ENCODE results near the gene LYSET.
A peak's percentile ranks its signal among the peaks of the same experiment; 100 is the strongest.
"Not testable (repeated sequence)": the region's sequence is repeated elsewhere in the genome, so short reads cannot be mapped to it uniquely, and the experiment has no call there.

LYSET gene, protein sequence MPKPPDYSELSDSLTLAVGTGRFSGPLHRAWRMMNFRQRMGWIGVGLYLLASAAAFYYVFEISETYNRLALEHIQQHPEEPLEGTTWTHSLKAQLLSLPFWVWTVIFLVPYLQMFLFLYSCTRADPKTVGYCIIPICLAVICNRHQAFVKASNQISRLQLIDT

DNA sequence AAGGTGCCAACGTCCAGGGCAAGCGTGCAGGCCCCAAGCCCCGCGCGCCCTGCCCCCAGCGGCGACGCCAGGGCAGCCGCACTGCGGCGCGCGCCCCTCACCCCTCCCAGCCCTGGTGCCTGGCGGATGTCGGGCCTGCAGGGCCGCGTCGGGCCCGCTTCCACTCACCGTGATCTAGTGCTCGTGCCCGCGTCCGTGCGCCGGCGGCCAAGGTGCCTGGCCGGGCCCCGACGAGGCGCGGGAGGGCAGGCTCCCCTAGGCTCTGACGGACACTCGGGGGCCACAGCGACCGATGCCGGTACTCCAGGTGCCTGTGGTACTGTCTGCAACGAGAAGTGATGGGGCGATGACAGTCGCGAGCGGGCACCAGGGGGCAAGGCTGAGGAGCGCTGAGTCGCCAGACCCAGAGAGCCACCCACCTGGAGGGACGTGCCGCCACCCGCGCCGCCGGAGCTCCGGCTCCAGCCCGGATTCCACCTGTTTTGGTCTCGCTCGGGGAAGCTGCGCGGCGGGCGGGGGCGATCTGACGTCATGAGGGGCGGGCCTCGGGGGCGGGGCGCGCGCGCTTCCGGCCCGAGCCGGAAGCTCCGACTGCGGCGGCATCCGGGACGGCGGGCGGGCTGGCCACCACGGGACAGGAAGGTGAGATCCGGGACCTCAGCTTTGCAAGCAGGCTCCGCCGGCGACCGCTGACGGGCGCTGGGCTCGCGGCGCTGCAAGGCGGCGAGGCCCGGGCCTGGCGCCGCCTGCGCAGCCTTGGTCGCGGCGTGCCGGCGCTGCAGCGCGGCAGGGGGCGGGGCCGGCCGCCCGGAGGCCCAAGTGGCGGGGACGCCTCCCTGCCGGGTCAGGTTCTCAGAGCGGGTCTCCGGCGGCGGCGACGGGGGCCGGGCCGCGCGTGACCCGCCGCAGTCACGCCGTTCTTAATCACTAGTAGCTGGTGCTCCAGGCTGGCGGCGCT, at the start of gene LYSET, which contains the start of gene MOAP1:
Gene LYSET (plus strand): TSS at position 927 of the 958 bp plus-strand sequence. CDS start 89 bp downstream, outside the sequence.
Gene MOAP1 (minus strand): TSS at position 507 of the 958 bp plus-strand sequence. CDS start 655 bp downstream, outside the sequence.
- peak; percentile 80 to 85 (median 82) for DNase-seq (ENCODE audit: low read depth in 3 of 3)

DNA sequence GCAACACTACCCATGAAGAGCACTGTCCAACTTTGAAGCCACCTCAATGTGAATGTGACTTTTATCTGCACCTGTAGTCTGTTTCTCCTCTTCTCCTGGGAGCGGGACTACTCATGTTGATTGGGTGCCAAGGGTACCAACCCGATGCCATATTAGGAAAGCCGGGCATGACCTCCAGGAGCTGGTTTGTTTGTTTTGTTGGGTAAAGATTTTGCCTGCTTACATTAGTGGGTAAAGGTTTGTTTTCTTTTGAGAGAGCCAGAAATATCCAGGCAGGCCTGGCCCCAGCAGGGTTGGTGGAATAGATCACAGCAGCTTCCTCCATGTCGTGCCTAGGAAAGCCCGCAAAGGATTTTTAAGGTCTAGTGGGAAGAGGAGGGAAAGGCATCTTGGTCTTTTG, 49.7 kb upstream of the LYSET start:
- DNase-seq (ENCODE audit: low read depth in 3 of 3) = no peak

DNA sequence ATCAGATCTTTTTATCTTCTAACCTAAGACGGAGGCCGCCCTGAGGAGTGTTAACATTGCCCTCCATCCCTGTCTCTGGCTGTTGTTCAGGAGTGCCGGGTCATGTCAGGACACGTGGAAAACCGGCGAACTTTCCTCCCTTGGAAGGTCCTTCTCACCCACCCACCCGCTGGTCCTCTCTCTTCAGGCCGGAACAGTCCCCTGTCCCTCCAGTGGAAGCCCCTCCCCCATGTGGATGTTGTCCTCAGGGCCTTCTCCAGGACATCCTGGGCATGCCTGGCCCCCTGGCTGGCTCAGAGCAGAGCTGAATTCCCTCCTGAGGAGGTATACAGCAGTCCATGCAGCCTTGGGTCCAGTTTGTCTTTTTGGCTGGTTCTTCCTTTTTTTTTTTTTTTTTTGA, 49.1 kb upstream of the LYSET start:
- DNase-seq (ENCODE audit: low read depth in 3 of 3) = no peak

- DNase-seq (ENCODE audit: low read depth in 3 of 3) = not testable (repeated sequence)
Measured at GRCh38 chr14:93136508-93136907, 48.6 kb upstream of the LYSET start.

- no peak for DNase-seq (ENCODE audit: low read depth in 3 of 3)
Measured at GRCh38 chr14:93137864-93138263, 47.3 kb upstream of the LYSET start.

DNA sequence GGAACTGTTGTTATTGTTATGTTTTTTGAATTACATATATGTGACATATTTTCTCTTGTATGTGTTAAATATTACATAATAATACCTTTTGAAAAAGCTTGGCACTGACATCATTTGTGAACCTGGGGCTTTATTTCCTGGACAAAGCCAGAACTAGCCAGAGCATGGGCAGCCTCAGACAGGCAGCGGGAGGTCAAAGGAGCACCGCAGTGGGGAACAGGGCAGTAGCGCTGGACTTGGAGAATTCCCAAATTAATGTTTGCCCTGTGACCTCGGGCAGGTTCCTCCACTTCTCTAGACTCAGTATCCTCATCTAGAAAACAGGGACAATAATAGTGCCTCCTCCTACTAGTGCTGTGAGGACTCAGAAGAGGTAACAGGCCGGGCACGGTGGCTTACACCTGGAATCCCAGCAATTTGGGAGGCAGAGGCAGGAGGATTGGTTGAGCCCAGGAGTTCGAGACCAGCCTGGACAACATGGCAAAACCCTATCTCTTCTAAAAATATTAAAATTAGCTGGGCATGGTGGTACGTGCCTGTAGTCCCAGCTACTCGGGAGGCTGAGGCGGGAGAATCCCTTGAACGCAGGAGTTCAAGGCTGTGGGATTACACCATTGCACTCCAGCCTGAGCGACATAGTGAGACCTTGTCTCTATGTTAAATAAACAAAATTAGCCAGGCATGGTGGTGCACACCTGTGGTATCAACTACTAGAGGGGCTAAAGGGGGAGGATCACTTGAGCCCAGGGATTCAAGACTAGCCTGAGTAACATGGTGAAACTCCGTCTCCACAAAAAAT, 42.1 kb upstream of the LYSET start:
- no peak for DNase-seq (ENCODE audit: low read depth in 3 of 3)

GRCh38 chr14:93146119-93146518, 39.0 kb upstream of the LYSET start:
- DNase-seq (ENCODE audit: low read depth in 3 of 3) = no peak

GRCh38 chr14:93148979-93149378, 36.1 kb upstream of the LYSET start:
- no peak for DNase-seq (ENCODE audit: low read depth in 3 of 3)

- no peak for DNase-seq (ENCODE audit: low read depth in 3 of 3)
Measured at GRCh38 chr14:93150227-93151208, 34.6 kb upstream of the LYSET start.

DNA sequence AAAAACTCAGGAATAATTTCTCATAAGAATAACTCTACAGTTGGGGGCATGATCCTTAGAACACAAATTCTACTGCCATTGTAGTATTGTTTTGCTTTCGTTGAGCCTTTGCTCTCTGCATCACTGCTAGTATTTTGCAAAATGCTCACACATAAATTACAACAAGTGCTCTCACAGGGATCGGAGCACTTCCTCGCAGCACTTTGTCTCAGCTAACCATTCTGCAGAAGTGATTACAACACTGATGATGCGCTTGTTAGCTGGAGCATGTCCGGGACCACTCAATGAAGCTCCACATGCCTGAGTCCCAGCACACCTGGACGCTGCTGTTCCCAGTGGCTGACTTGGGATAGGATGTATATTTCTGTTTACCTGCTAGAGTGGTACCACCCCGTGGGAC, 32.0 kb upstream of the LYSET start:
- DNase-seq (ENCODE audit: low read depth in 3 of 3) = no peak

DNA sequence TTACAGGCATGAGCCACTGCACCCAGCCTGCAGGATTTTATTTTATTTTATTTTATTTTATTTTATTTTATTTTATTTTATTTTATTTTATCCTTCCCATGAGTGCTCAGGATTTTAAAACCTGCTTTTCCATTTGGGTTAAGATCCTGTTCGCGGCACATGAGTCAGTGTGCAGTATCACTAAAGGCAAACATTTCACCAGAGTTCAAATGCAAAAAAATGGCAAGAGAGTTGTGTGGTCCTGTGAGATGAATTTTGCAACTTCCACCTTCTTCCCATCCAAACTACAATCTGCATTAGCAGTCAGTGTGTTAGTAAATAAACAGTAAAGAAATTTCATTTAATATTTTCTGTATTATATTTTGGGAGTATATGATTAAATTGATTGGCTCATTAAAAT, 29.4 kb upstream of the LYSET start:
- DNase-seq (ENCODE audit: low read depth in 3 of 3) = no peak

- no peak for DNase-seq (ENCODE audit: low read depth in 3 of 3)
Measured at GRCh38 chr14:93156693-93157369, 28.3 kb upstream of the LYSET start.

GRCh38 chr14:93158349-93158748, 26.8 kb upstream of the LYSET start:
- not testable (repeated sequence) for DNase-seq (ENCODE audit: low read depth in 3 of 3)

- not testable (repeated sequence) for DNase-seq (ENCODE audit: low read depth in 3 of 3)
Measured at GRCh38 chr14:93159625-93160352, 25.3 kb upstream of the LYSET start.

GRCh38 chr14:93160353-93160801, 24.7 kb upstream of the LYSET start:
- no peak for DNase-seq (ENCODE audit: low read depth in 3 of 3)

DNA sequence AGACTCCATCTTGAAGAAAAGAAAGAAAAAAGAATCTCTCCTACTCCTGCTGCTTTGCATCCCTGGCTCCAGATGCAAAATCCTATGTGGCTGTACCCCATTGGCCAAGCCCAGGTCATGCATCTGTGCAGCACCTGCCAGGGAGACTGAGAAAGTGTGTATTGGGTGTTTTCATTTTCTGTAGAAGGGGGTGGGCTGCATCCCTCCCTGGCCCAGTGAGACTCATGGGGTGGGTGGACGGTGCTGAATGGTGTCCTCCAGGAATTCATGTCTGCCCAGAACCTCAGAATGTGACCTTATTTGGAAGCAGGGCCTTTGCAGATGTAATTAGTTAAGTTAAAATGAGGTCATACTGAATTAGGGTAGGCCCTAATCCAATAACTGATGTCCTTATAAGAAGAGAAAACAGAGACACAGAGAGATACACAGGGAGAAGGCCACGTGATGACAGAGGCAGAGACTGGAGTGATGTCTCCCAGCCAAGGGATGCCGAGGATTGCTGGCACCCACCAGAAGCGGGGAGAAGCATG, 23.6 kb upstream of the LYSET start:
- DNase-seq (ENCODE audit: low read depth in 3 of 3) = no peak

DNA sequence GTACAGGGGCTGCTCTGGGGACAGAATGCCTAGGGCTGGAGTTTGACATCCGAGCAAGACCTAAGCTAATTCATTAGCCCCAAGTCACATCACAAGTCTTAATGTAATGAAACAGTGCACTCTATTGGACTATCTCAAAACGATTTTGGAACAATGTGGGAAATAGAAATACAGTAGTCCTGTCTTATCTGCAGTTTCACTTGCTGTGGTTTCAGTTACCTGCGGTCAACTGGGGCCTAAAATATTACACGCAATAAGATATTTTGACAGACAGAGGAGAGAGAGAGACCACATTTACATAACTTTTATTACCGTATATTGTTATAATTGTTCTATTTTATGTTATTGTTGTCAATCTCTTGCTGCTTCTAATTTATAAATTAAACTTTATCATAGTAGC, 21.6 kb upstream of the LYSET start:
- DNase-seq (ENCODE audit: low read depth in 3 of 3) = no peak

DNA sequence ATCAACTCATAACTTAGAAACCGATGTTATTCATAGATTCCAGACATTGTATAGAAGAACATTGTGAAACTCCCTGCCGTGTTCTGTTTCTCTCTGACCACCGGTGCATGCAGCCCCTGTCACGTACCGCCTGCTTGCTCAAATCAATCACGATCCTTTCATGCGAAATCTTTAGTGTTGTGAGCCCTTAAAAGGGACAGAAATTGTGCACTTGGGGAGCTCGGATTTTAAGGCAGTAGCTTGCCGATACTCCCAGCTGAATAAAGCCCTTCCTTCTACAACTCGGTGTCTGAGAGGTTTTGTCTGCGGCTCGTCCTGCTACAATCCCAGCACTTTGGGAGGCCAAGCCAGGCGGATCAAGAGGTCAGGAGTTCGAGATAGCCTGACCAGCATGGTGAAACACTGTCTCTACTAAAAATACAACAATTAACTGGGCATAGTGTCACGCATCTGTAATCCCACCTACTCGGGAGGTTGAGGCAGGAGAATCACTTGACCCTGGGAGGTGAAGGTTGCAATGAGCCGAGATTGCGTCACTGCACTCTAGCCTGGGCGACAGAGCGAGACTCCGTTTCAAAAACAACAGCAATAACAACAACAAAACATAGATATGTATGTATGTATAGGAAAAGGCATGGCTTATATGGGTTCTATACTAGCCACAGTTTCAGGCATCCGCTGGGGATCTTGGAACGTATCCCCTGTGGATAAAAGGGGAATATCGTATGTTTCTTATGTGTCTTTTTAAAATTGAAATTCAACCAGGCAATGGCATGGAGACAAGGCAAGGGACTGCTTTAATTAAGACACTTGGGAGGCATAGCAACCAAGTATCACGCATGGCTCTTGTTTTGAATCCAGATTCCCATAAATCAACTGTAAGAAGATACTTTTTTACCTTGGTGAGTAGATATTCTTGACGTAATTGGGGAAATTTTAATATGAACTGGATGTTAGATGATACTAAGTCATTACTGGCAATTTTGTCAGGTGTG, 19.5 kb upstream of the LYSET start:
- not testable (repeated sequence) for DNase-seq (ENCODE audit: low read depth in 3 of 3)
